SK-N-SH treated with all-trans-retinoic acid at 6 μM for 48 hours (cell line): ENCODE results near the gene CTSA.

Source experiments
- ATAC-seq: fragments of 200-7000 bp; cut with Tn5 transposase; 3 replicates; pipeline ENCODE4 v1.9.1; 2020; ENCODE audit warnings: mild to moderate bottlenecking, moderate library complexity
- ARNTL ChIP-seq: fragments of 450-650 bp; formaldehyde crosslinking; IDR thresholded peaks from 2 replicates; pipeline ENCODE4 v1.5.0; 2020; ENCODE audit warnings: low read depth, mild to moderate bottlenecking, moderate library complexity, borderline replicate concordance
- BACH2 ChIP-seq: fragments of 250-450 bp; sonication (Bioruptor Pico); IDR thresholded peaks from 2 replicates; pipeline ENCODE4 v1.9.0; 2021; ENCODE audit warnings: mild to moderate bottlenecking, borderline replicate concordance
- CREB5 ChIP-seq: fragments of 250-450 bp; sonication (Bioruptor Pico); IDR thresholded peaks from 2 replicates; pipeline ENCODE4 v1.5.1; 2020; ENCODE audit warnings: low read depth, mild to moderate bottlenecking, moderate library complexity
- CSDC2 ChIP-seq: fragments of 250-450 bp; sonication (Bioruptor Pico); IDR thresholded peaks from 2 replicates; pipeline ENCODE4 v1.5.0; 2020; ENCODE audit warnings: mild to moderate bottlenecking, moderate library complexity
- CSRNP3 ChIP-seq: fragments of 250-450 bp; sonication (Bioruptor Pico); IDR thresholded peaks from 2 replicates; pipeline ENCODE4 v1.5.1; 2021; ENCODE audit warnings: mild to moderate bottlenecking, moderate library complexity
- ESRRG ChIP-seq: fragments of 250-450 bp; sonication (Bioruptor Pico); IDR thresholded peaks from 2 replicates; pipeline ENCODE4 v1.6.1; 2021; ENCODE audit warnings: mild to moderate bottlenecking
- GLIS3 ChIP-seq: fragments of 250-450 bp; sonication (Bioruptor Pico); IDR thresholded peaks from 2 replicates; pipeline ENCODE4 v1.5.0; 2020; ENCODE audit warnings: mild to moderate bottlenecking, moderate library complexity
- ISL1 ChIP-seq: fragments of 250-450 bp; sonication (Bioruptor Pico); IDR thresholded peaks from 2 replicates; pipeline ENCODE4 v2.1.2; 2022; ENCODE audit warnings: mild to moderate bottlenecking, moderate library complexity
- PATZ1 ChIP-seq: fragments of 250-450 bp; sonication (Bioruptor Pico); IDR thresholded peaks from 2 replicates; pipeline ENCODE4 v1.8.0; 2020; ENCODE audit warnings: mild to moderate bottlenecking, moderate library complexity, borderline replicate concordance
- PPARA ChIP-seq: fragments of 250-450 bp; sonication (Bioruptor Pico); IDR thresholded peaks from 2 replicates; pipeline ENCODE4 v1.5.0; 2020; ENCODE audit warnings: mild to moderate bottlenecking, borderline replicate concordance
- RARB ChIP-seq: fragments of 250-450 bp; sonication (Bioruptor Pico); IDR thresholded peaks from 2 replicates; pipeline ENCODE4 v1.8.0; 2021; ENCODE audit warnings: mild to moderate bottlenecking, moderate library complexity
- TOX ChIP-seq: fragments of 250-450 bp; sonication (Bioruptor Pico); IDR thresholded peaks from 2 replicates; pipeline ENCODE4 v1.8.0; 2021; ENCODE audit warnings: mild to moderate bottlenecking, moderate library complexity, borderline replicate concordance
- ZC3H10 ChIP-seq: fragments of 250-450 bp; sonication (Bioruptor Pico); IDR thresholded peaks from 2 replicates; pipeline ENCODE4 v1.5.1; 2021; ENCODE audit warnings: mild to moderate bottlenecking, moderate library complexity
- ZFP3 ChIP-seq: fragments of 250-450 bp; sonication (Bioruptor Pico); IDR thresholded peaks from 2 replicates; pipeline ENCODE4 v1.5.0; 2020; ENCODE audit warnings: mild to moderate bottlenecking, moderate library complexity
- ZNF565 ChIP-seq: fragments of 450-650 bp; formaldehyde crosslinking; conservative IDR thresholded peaks from 2 replicates; pipeline ENCODE4 v1.5.0; 2020; ENCODE audit warnings: low read depth, mild to moderate bottlenecking, moderate library complexity
- ZNF70 ChIP-seq: fragments of 450-650 bp; formaldehyde crosslinking; IDR thresholded peaks from 2 replicates; pipeline ENCODE4 v1.5.0; 2020; ENCODE audit warnings: mild to moderate bottlenecking, moderate library complexity
- TF ChIP-seq, protein P1 (sequence below): fragments of 250-450 bp; sonication (Bioruptor Pico); IDR thresholded peaks from 2 replicates; pipeline ENCODE4 v1.8.0; 2021; ENCODE audit warnings: low read depth, mild to moderate bottlenecking, moderate library complexity, borderline replicate concordance
- TF ChIP-seq, protein P2 (sequence below): fragments of 250-450 bp; sonication (Bioruptor Pico); IDR thresholded peaks from 2 replicates; pipeline ENCODE4 v1.5.0; 2020; ENCODE audit warnings: mild to moderate bottlenecking, moderate library complexity

Gene CTSA

DNA sequence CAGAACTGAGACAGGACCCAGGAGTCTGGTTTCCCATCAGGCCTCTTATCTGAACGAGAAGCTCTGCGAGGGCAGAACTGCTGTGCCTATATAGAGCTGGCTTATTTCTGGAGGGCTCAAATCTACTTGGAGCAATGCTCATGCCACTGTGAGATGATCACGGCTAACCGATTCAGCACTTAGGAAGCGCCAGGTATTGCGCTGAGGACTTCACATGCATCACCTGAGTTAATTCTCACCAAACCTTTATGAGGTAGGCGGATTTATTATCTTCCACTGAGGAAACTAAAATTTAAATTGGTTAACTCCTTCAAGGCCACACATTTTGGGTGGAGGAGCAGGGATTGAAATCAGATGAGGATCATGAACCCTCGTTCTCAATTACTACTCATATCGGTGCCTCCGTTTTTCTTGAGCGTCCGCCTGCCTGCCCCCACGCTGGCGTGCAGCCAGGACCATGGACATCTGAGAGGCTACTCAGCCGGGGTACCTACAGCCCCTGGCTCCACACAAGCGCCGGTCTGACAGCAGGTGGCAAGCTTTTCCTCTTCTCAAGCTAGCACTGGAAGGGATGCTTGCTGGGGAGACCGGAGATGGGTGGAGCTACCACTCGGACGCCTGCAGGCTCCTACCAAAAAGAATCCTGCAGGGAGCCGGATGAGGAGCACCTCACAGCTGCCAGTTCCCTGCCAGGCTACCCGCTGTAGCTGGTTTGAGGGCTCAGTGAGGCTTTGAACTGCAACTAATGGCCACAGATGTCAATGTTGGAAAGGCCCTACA lies 42.3 kb downstream of the CTSA start:
- peak; percentile 68 for ATAC-seq

DNA sequence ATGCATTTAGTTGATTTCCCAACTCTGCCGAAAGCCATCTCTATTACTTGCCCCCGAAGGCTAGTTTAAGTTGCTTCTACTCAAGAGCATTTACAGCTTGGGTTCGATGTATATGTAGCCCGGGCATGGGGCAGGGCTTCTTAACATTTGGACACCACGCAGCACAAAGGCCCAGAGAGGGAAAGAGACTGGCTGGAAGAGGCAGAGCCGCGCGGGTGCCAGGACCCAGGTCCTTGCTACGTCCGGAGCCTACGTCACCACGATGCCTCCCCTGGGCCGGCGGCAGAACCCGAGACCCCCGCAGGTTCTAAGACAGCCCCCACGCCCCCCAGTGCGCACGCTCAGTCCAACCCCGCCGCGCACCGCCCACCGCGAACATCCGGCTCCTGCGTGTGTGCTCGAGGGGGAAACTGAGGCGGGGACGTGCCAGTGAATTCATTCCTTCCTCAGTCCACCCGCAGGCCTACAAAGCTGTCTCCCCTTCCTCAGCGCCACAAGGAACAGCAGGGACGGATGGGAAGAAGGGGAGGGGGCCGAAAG lies 43.0 kb downstream of the CTSA start:
- TF ChIP-seq CREB5 (no peak), ISL1 (no peak), PPARA (no peak), ARNTL (CRISPR knock-in tag) (no peak), RARB (CRISPR knock-in tag) (no peak), PATZ1 (CRISPR knock-in tag) (no peak), CSRNP3 (CRISPR knock-in tag) (no peak), ZC3H10 (CRISPR knock-in tag) (no peak), TOX (CRISPR knock-in tag) (no peak), CSDC2 (no peak)
- TF ChIP-seq, protein P1, sequence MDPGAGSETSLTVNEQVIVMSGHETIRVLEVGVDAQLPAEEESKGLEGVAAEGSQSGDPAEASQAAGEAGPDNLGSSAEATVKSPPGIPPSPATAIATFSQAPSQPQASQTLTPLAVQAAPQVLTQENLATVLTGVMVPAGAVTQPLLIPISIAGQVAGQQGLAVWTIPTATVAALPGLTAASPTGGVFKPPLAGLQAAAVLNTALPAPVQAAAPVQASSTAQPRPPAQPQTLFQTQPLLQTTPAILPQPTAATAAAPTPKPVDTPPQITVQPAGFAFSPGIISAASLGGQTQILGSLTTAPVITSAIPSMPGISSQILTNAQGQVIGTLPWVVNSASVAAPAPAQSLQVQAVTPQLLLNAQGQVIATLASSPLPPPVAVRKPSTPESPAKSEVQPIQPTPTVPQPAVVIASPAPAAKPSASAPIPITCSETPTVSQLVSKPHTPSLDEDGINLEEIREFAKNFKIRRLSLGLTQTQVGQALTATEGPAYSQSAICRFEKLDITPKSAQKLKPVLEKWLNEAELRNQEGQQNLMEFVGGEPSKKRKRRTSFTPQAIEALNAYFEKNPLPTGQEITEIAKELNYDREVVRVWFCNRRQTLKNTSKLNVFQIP (CRISPR knock-in tag), result no peak
- TF ChIP-seq, protein P2, sequence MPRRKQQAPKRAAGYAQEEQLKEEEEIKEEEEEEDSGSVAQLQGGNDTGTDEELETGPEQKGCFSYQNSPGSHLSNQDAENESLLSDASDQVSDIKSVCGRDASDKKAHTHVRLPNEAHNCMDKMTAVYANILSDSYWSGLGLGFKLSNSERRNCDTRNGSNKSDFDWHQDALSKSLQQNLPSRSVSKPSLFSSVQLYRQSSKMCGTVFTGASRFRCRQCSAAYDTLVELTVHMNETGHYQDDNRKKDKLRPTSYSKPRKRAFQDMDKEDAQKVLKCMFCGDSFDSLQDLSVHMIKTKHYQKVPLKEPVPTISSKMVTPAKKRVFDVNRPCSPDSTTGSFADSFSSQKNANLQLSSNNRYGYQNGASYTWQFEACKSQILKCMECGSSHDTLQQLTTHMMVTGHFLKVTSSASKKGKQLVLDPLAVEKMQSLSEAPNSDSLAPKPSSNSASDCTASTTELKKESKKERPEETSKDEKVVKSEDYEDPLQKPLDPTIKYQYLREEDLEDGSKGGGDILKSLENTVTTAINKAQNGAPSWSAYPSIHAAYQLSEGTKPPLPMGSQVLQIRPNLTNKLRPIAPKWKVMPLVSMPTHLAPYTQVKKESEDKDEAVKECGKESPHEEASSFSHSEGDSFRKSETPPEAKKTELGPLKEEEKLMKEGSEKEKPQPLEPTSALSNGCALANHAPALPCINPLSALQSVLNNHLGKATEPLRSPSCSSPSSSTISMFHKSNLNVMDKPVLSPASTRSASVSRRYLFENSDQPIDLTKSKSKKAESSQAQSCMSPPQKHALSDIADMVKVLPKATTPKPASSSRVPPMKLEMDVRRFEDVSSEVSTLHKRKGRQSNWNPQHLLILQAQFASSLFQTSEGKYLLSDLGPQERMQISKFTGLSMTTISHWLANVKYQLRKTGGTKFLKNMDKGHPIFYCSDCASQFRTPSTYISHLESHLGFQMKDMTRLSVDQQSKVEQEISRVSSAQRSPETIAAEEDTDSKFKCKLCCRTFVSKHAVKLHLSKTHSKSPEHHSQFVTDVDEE (CRISPR knock-in tag), result no peak
- ATAC-seq, result peak; percentile 46

More for the DNA sequence above, 42.3 kb downstream of the CTSA start:
- 0 out of 2 replicates have a peak, but pooled peaks have one; percentile 25 for TF ChIP-seq PPARA
- no peak for TF ChIP-seq BACH2 (CRISPR knock-in tag)
- 0 out of 2 replicates have a peak, but pooled peaks have one; percentile 11 for TF ChIP-seq ARNTL (CRISPR knock-in tag)
- TF ChIP-seq ZNF70 (CRISPR knock-in tag), result peak; percentile 87

DNA sequence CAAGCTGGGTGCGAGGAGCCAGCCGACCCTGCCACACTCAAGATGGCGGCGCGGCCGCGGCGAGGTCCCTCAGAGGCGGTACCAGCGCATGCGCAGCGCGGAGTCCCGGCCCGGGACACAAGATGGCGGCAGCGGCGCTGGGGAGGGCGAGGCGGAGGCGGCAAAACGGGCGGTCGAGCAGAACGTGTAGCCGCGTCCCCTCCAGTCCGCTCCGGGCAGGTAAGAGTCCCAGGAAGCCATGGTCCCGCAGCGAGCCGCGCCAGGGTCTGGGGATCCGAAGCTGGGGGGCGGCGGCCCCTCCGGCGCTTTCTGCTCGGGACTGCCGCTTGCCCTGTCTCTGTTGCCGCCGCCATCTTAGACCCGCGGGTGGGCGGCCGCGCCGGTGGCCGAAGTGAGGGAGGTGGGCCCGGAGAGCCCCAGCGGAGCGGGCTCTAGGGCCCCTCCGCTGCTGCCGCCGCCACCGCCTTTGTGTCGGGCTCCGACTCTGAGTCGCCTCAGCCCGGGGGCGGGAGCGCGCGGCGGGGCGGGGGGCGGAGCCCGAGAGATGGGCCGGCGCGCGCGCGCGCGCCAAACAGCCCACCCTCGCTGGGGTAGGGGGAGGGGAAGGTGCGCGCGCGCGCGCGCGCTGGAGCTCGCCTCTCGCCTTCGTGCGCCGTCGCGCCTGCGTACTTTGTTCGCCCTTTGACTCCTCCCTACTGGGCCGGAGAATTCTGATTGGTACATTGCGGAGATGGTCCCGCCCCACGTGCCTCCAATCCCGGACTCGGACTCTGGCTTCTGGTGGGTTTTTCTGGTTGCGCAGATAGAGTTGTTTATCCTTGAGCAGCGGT lies 43.7 kb downstream of the CTSA start, which contains the start of gene PCIF1:
Gene PCIF1 (plus strand): TSS at position 98 of the 830 bp plus-strand sequence. CDS start 4,317 bp downstream, outside the sequence.
- ATAC-seq, result peak; percentile 85
- no peak for TF ChIP-seq CSRNP3 (CRISPR knock-in tag)
- TF ChIP-seq CSDC2, result peak; percentile 48; the same call in 1 of the 2 replicates
- no peak for TF ChIP-seq CREB5
- no peak for TF ChIP-seq TOX (CRISPR knock-in tag)
- 0 out of 2 replicates have a peak, but pooled peaks have one; percentile 39 for TF ChIP-seq ZNF70 (CRISPR knock-in tag)
- TF ChIP-seq ESRRG (CRISPR knock-in tag), result no peak
- peak; percentile 93 for TF ChIP-seq GLIS3 (CRISPR knock-in tag)
- TF ChIP-seq, protein P2 (CRISPR knock-in tag), result peak; percentile 37
- 0 out of 2 replicates have a peak, but pooled peaks have one; percentile 23 for TF ChIP-seq RARB (CRISPR knock-in tag)
- TF ChIP-seq ZNF565 (CRISPR knock-in tag), result 0 out of 2 replicates have a peak, but pooled peaks have one; percentile 11
- no peak for TF ChIP-seq PPARA
- peak; percentile 79 for TF ChIP-seq ZFP3 (CRISPR knock-in tag)
- TF ChIP-seq, all 23 proteins: peak for 7
